Measurements from ENCODE around the gene DNASE1L2.

Gene DNASE1L2

GRCh38 chr16:2284797-2285576 lies 48.7 kb downstream of the DNASE1L2 start:
- DNase-seq (ENCODE audit: low read depth in 1 of 2, low spot score in 1 of 2): no peak

GRCh38 chr16:2285731-2286191 lies 49.5 kb downstream of the DNASE1L2 start:
- no peak for DNase-seq (ENCODE audit: low read depth in 1 of 2, low spot score in 1 of 2)

GRCh38 chr16:2286550-2286949 lies 50.3 kb downstream of the DNASE1L2 start:
- DNase-seq (ENCODE audit: low read depth in 1 of 2, low spot score in 1 of 2): no peak

- no peak for DNase-seq (ENCODE audit: low read depth in 1 of 2, low spot score in 1 of 2)
Measured at GRCh38 chr16:2287916-2288547, 51.8 kb downstream of the DNASE1L2 start.
